HepG2 (cell line): ENCODE data around the gene IRF3. TPM values are rescaled to one million over a fixed set of nuclear protein-coding genes. Genes with fewer than 3 reads are reported as not detected.
A peak's percentile ranks its signal among the peaks of the same experiment; 100 is the strongest.

Source experiments
- DNMT1 ChIP-seq: sonication (generic); formaldehyde crosslinking; IDR thresholded peaks from 2 replicates; pipeline ENCODE4 v1.5.1; 2020; ENCODE audit warnings: mild to moderate bottlenecking, missing genetic modification reagents
- HCFC1 ChIP-seq: fragments of 150-350 bp; IDR thresholded peaks from 2 replicates; pipeline ENCODE4 v1.6.1; 2014; ENCODE audit warnings: low read depth, low read length
- KLF11 ChIP-seq: IDR thresholded peaks from 2 replicates; pipeline ENCODE4 v1.6.1; 2016; ENCODE audit warnings: missing compliant biosample characterization
- MIER2 ChIP-seq: IDR thresholded peaks from 2 replicates; pipeline ENCODE4 v1.6.1; 2016; ENCODE audit warnings: missing biosample characterization, missing genetic modification reagents
- NPAS2 ChIP-seq: sonication (generic); formaldehyde crosslinking; IDR thresholded peaks from 2 replicates; pipeline ENCODE4 v1.8.0; 2022; ENCODE audit warnings: mild to moderate bottlenecking, missing genetic modification reagents, borderline replicate concordance
- PTBP1 ChIP-seq: fragments of 200-400 bp; formaldehyde crosslinking; IDR thresholded peaks from 2 replicates; pipeline ENCODE4 v1.6.1; 2018; ENCODE audit warnings: low read length, low read depth; ENCODE audit not compliant: poor library complexity, severe bottlenecking
- SIN3A ChIP-seq: IDR thresholded peaks from 2 replicates; pipeline ENCODE4 v1.6.1; 2011; ENCODE audit warnings: low read depth, mild to moderate bottlenecking, control low read depth, low read length, borderline replicate concordance
- SIX4 ChIP-seq: sonication (generic); formaldehyde crosslinking; IDR thresholded peaks from 2 replicates; pipeline ENCODE4 v1.4.0; 2020; ENCODE audit warnings: missing genetic modification reagents
- TCF7L2 ChIP-seq: IDR thresholded peaks from 2 replicates; pipeline ENCODE4 v1.6.1; 2011; ENCODE audit warnings: mild to moderate bottlenecking, low read depth, low read length, moderate library complexity
- ZNF101 ChIP-seq: sonication (generic); formaldehyde crosslinking; IDR thresholded peaks from 2 replicates; pipeline ENCODE4 v1.4.0; 2020; ENCODE audit warnings: mild to moderate bottlenecking, low read depth, missing genetic modification reagents, borderline replicate concordance
- ZNF263 ChIP-seq: sonication (generic); formaldehyde crosslinking; IDR thresholded peaks from 2 replicates; pipeline ENCODE4 v1.4.0; 2020; ENCODE audit warnings: missing genetic modification reagents
- ZNF337 ChIP-seq: sonication (generic); formaldehyde crosslinking; IDR thresholded peaks from 2 replicates; pipeline ENCODE4 v1.5.1; 2020; ENCODE audit warnings: missing genetic modification reagents, low read depth, mild to moderate bottlenecking, borderline replicate concordance
- ZNF451 ChIP-seq: sonication (generic); formaldehyde crosslinking; IDR thresholded peaks from 2 replicates; pipeline ENCODE4 v1.5.0; 2020; ENCODE audit warnings: mild to moderate bottlenecking, missing genetic modification reagents
- polyA plus RNA-seq, 8 experiments: library from polyadenylated mRNA; depleted of rRNA in 3 of 8; stranded (reverse) in 7 of 8; unstranded in 1 of 8; fragments of >200 nt; fragmentation: Illumina TruSeq in 4 of 8; extraction: Trizol in 4 of 8; gene quantifications; 2 replicates each; pipeline versions ENCODE4 v1.2.1 to v1.2.3, GENCODE V29; 2011 to 2016; ENCODE audit warnings: low read depth in 4 of 8, missing spikeins in 1 of 8, mixed read lengths in 1 of 8; ENCODE audit not compliant: insufficient read depth in 1 of 8
- total RNA-seq, 5 experiments: library from RNA; depleted of rRNA; stranded (reverse); fragments of >200 nt; fragmentation: Illumina TruSeq; extraction: Trizol; gene quantifications; 2 replicates each; pipeline ENCODE4 v1.2.3, GENCODE V29; 2016; ENCODE audit warnings: low read depth in 1 of 5
- TF ChIP-seq, protein P1 (sequence below): sonication (generic); formaldehyde crosslinking; IDR thresholded peaks from 2 replicates; pipeline ENCODE4 v1.5.0; 2020; ENCODE audit warnings: mild to moderate bottlenecking, missing genetic modification reagents, borderline replicate concordance
- TF ChIP-seq, protein P2 (sequence below): sonication (generic); formaldehyde crosslinking; IDR thresholded peaks from 2 replicates; pipeline ENCODE4 v1.4.0; 2020; ENCODE audit warnings: missing genetic modification reagents
- TF ChIP-seq, protein P3 (sequence below): sonication (generic); formaldehyde crosslinking; IDR thresholded peaks from 2 replicates; pipeline ENCODE4 v1.4.0; 2020; ENCODE audit warnings: missing genetic modification reagents, borderline replicate concordance
- TF ChIP-seq, protein P4 (sequence below): IDR thresholded peaks from 2 replicates; pipeline ENCODE4 v1.6.1; 2016; ENCODE audit warnings: low read depth
- TF ChIP-seq, protein P5 (sequence below): sonication (generic); formaldehyde crosslinking; IDR thresholded peaks from 2 replicates; pipeline ENCODE4 v1.8.1; 2023; ENCODE audit warnings: mild to moderate bottlenecking, moderate library complexity, missing genetic modification reagents

IRF3 gene
- total and polyA plus RNA-seq, 2 of the 13 experiments (the other 11 are each of a cell fraction or from before 2014, with no cell fraction given) = 61.9 to 65.5 TPM

DNA sequence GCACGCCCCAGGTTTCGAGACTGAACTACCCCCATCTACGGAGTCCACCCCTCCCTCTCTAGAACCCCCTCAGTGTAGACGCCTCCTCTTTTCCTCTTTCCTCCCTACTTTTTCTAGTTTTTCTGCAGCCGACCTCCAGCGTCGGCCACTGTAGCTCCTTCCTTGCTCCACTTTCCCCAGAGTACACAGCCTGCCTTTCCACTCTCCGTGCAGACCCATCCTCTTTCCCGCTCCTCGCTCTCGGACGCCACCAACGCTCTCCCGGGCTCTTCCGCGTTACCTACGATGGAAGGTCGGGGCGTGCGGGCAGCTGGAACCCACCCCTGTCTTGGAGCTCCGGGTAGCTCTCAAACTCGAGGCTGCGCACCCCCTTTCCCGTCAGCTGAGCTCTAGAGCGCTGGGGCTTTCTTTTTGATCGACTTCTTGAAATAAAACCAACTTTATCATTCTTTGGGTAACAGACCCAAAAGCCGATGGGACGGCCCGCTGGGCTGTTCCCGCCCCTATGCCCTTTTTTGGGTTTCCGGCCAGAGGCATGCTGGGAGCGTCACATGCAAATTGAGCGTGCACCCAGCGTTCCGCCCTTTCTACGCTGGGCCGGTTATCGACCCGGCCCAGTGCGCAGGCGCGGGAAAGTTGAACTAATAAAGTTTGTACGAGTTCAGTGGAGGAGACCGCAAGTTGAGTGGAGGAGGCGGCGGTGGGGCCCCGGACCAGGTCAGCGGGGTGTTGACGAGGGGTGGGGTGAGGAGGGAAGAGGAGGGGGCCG, at the start of gene IRF3, which contains the start of gene BCL2L12 (continued):
- TF ChIP-seq, protein P1, sequence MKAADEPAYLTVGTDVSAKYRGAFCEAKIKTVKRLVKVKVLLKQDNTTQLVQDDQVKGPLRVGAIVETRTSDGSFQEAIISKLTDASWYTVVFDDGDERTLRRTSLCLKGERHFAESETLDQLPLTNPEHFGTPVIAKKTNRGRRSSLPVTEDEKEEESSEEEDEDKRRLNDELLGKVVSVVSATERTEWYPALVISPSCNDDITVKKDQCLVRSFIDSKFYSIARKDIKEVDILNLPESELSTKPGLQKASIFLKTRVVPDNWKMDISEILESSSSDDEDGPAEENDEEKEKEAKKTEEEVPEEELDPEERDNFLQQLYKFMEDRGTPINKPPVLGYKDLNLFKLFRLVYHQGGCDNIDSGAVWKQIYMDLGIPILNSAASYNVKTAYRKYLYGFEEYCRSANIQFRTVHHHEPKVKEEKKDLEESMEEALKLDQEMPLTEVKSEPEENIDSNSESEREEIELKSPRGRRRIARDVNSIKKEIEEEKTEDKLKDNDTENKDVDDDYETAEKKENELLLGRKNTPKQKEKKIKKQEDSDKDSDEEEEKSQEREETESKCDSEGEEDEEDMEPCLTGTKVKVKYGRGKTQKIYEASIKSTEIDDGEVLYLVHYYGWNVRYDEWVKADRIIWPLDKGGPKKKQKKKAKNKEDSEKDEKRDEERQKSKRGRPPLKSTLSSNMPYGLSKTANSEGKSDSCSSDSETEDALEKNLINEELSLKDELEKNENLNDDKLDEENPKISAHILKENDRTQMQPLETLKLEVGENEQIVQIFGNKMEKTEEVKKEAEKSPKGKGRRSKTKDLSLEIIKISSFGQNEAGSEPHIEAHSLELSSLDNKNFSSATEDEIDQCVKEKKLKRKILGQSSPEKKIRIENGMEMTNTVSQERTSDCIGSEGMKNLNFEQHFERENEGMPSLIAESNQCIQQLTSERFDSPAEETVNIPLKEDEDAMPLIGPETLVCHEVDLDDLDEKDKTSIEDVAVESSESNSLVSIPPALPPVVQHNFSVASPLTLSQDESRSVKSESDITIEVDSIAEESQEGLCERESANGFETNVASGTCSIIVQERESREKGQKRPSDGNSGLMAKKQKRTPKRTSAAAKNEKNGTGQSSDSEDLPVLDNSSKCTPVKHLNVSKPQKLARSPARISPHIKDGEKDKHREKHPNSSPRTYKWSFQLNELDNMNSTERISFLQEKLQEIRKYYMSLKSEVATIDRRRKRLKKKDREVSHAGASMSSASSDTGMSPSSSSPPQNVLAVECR (CRISPR knock-in tag) = peak; percentile 84
- TF ChIP-seq ZNF263 (CRISPR knock-in tag) (0 out of 2 replicates have a peak, but pooled peaks have one; percentile 8), HCFC1 (peak; percentile 20; the same call in 1 of the 2 replicates), PTBP1 (no peak), ZNF101 (CRISPR knock-in tag) (no peak), NPAS2 (CRISPR knock-in tag) (no peak), MIER2 (CRISPR knock-in tag) (no peak), ZNF451 (CRISPR knock-in tag) (no peak), KLF11 (CRISPR knock-in tag) (no peak), DNMT1 (no peak), TCF7L2 (no peak), ZNF337 (CRISPR knock-in tag) (no peak), SIX4 (no peak), SIN3A (peak; percentile 70)
- TF ChIP-seq, protein P2, sequence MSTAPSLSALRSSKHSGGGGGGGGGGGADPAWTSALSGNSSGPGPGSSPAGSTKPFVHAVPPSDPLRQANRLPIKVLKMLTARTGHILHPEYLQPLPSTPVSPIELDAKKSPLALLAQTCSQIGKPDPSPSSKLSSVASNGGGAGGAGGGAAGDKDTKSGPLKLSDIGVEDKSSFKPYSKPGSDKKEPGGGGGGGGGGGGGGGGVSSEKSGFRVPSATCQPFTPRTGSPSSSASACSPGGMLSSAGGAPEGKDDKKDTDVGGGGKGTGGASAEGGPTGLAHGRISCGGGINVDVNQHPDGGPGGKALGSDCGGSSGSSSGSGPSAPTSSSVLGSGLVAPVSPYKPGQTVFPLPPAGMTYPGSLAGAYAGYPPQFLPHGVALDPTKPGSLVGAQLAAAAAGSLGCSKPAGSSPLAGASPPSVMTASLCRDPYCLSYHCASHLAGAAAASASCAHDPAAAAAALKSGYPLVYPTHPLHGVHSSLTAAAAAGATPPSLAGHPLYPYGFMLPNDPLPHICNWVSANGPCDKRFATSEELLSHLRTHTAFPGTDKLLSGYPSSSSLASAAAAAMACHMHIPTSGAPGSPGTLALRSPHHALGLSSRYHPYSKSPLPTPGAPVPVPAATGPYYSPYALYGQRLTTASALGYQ = peak; percentile 43; the same call in 1 of the 2 replicates
- TF ChIP-seq, protein P3, sequence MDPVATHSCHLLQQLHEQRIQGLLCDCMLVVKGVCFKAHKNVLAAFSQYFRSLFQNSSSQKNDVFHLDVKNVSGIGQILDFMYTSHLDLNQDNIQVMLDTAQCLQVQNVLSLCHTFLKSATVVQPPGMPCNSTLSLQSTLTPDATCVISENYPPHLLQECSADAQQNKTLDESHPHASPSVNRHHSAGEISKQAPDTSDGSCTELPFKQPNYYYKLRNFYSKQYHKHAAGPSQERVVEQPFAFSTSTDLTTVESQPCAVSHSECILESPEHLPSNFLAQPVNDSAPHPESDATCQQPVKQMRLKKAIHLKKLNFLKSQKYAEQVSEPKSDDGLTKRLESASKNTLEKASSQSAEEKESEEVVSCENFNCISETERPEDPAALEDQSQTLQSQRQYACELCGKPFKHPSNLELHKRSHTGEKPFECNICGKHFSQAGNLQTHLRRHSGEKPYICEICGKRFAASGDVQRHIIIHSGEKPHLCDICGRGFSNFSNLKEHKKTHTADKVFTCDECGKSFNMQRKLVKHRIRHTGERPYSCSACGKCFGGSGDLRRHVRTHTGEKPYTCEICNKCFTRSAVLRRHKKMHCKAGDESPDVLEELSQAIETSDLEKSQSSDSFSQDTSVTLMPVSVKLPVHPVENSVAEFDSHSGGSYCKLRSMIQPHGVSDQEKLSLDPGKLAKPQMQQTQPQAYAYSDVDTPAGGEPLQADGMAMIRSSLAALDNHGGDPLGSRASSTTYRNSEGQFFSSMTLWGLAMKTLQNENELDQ (CRISPR knock-in tag) = no peak
- TF ChIP-seq, protein P4, sequence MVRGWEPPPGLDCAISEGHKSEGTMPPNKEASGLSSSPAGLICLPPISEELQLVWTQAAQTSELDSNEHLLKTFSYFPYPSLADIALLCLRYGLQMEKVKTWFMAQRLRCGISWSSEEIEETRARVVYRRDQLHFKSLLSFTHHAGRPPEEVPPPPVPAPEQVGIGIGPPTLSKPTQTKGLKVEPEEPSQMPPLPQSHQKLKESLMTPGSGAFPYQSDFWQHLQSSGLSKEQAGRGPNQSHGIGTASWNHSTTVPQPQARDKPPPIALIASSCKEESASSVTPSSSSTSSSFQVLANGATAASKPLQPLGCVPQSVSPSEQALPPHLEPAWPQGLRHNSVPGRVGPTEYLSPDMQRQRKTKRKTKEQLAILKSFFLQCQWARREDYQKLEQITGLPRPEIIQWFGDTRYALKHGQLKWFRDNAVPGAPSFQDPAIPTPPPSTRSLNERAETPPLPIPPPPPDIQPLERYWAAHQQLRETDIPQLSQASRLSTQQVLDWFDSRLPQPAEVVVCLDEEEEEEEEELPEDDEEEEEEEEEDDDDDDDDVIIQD (CRISPR knock-in tag) = no peak; the same call in 1 of the 2 replicates
- TF ChIP-seq, protein P5, sequence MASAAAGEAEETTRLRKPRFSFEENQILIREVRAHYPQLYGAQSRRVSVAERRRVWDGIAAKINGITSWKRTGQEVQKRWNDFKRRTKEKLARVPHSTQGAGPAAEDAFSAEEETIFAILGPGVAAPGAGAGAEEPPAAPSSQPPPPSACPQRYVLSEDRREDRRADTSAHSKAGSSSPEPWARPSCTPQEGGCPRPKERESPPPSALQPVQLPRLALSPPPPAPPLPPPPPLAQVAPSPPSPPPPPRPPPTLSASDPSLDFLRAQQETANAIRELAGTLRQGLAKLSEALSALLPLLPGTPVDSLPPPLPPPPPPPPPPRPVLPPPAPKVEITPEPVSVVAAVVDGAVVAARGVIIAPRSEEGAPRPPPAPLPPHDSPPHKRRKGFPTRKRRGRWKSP (CRISPR knock-in tag) = 0 out of 2 replicates have a peak, but pooled peaks have one; percentile 28
